IPS DF 19.7 (cell line): ENCODE measurements around the gene TEDC1.

Experiments used
- DNase-seq: peaks from one replicate; pipeline ENCODE4 v3.0.0-alpha.2; 2013; ENCODE audit warnings: low read depth, low spot score

TEDC1 gene

GRCh38 chr14:105525861-105526775 is 35.1 kb downstream of the TEDC1 start, which contains the start of gene TMEM121:
TSS of gene TMEM121 (plus strand) at chr14:105526583. CDS start at chr14:105528835, 2,252 bp downstream.
- DNase-seq = no peak

GRCh38 chr14:105526776-105527380 is 35.8 kb downstream of the TEDC1 start:
- no peak for DNase-seq

- no peak for DNase-seq
Observed at GRCh38 chr14:105527381-105527825, 36.4 kb downstream of the TEDC1 start.

GRCh38 chr14:105527826-105528585 is 37.0 kb downstream of the TEDC1 start:
- no peak for DNase-seq

- DNase-seq = no peak
Observed at GRCh38 chr14:105528586-105529318, 37.7 kb downstream of the TEDC1 start.

- DNase-seq = no peak
Observed at GRCh38 chr14:105529319-105529568, 38.2 kb downstream of the TEDC1 start.

- DNase-seq = no peak
Observed at GRCh38 chr14:105529569-105530284, 38.7 kb downstream of the TEDC1 start.

GRCh38 chr14:105530285-105531087 is 39.4 kb downstream of the TEDC1 start:
- DNase-seq = no peak

- DNase-seq = no peak
Observed at GRCh38 chr14:105531088-105531893, 40.2 kb downstream of the TEDC1 start.

GRCh38 chr14:105531894-105532623 is 41.0 kb downstream of the TEDC1 start:
- DNase-seq = no peak

- no peak for DNase-seq
Observed at GRCh38 chr14:105532735-105533141, 41.7 kb downstream of the TEDC1 start.

GRCh38 chr14:105533391-105533790 is 42.3 kb downstream of the TEDC1 start:
- DNase-seq = no peak

GRCh38 chr14:105533811-105534498 is 42.9 kb downstream of the TEDC1 start:
- no peak for DNase-seq

GRCh38 chr14:105534586-105534985 is 43.5 kb downstream of the TEDC1 start:
- no peak for DNase-seq

GRCh38 chr14:105536051-105536450 is 45.0 kb downstream of the TEDC1 start:
- no peak for DNase-seq

GRCh38 chr14:105536691-105537579 is 45.9 kb downstream of the TEDC1 start:
- DNase-seq = no peak
